PC-3 (cell line): ENCODE results near the gene PHKA1. TPM values are rescaled to one million over a fixed set of nuclear protein-coding genes. Genes with fewer than 3 reads are reported as not detected.
A peak's percentile ranks its signal among the peaks of the same experiment; 100 is the strongest.

Source experiments
- ATAC-seq: fragments of 200-7000 bp; cut with Tn5 transposase; 2 replicates; pipeline ENCODE4 v1.9.1; 2020; ENCODE audit warnings: mild to moderate bottlenecking, moderate library complexity
- BruUV-seq: library from RNA; stranded (reverse); fragments of 400-500 nt; replicated peaks from 2 replicates; lab custom pipeline; 2021; lab: Mats Ljungman, UMichigan
- CTCF ChIA-PET: fragments of 300-600 bp; sonication (Branson Sonifier 250); formaldehyde crosslinking; loops from one replicate; lab custom pipeline; 2022; ENCODE audit warnings: antibody characterized with exemption; lab: Charles Lee
- POLR2A ChIA-PET: fragments of 300-600 bp; sonication (Branson Sonifier 250); formaldehyde crosslinking; loops from one replicate; lab custom pipeline; 2022; ENCODE audit warnings: antibody characterized with exemption; ENCODE audit not compliant: unreplicated experiment; lab: Charles Lee
- DNase-seq: peaks from one replicate; pipeline ENCODE4 v3.0.0-alpha.2; 2015
- H2AFZ ChIP-seq: fragments of 300-600 bp; sonication (generic); 2 replicates; pipeline ENCODE4 v1.6.0; 2016; ENCODE audit warnings: antibody characterized with exemption, low read length
- H3F3A ChIP-seq: fragments of 300-600 bp; sonication (generic); one replicate; pipeline ENCODE4 v1.6.0; 2017; ENCODE audit warnings: antibody characterized with exemption, low read length, control low read depth, mild to moderate bottlenecking; ENCODE audit not compliant: unreplicated experiment
- H3K27ac ChIP-seq: fragments of 300-600 bp; sonication (generic); 2 replicates; pipeline ENCODE4 v1.5.1; 2016; ENCODE audit warnings: mild to moderate bottlenecking, low read length
- H3K27me3 ChIP-seq: fragments of 300-600 bp; sonication (generic); 2 replicates; pipeline ENCODE4 v1.6.1; 2016; ENCODE audit warnings: low read length, mixed read lengths
- H3K36me3 ChIP-seq: fragments of 300-600 bp; sonication (generic); 2 replicates; pipeline ENCODE4 v1.6.1; 2016; ENCODE audit warnings: low read depth, mixed run types, low read length, mixed read lengths
- H3K4me1 ChIP-seq: fragments of 300-600 bp; sonication (generic); 2 replicates; pipeline ENCODE4 v1.5.1; 2016; ENCODE audit warnings: low read length; ENCODE audit not compliant: insufficient read depth
- H3K4me2 ChIP-seq: fragments of 300-600 bp; sonication (generic); 2 replicates; pipeline ENCODE4 v1.6.0; 2016; ENCODE audit warnings: low read length
- H3K4me3 ChIP-seq: fragments of 300-600 bp; sonication (generic); 2 replicates; pipeline ENCODE4 v1.5.1; 2016; ENCODE audit warnings: mild to moderate bottlenecking, low read length, mixed read lengths
- H3K79me2 ChIP-seq: fragments of 300-600 bp; sonication (generic); 2 replicates; pipeline ENCODE4 v1.6.1; 2017; ENCODE audit warnings: low read length, mixed read lengths
- H3K9ac ChIP-seq: fragments of 300-600 bp; sonication (generic); 2 replicates; pipeline ENCODE4 v1.6.0; 2016; ENCODE audit warnings: mild to moderate bottlenecking, low read length
- H3K9me2 ChIP-seq: fragments of 300-600 bp; sonication (generic); replicated peaks from 2 replicates; pipeline ENCODE4 v1.6.1; 2016; ENCODE audit warnings: mixed run types, low read length, mixed read lengths
- H3K9me3 ChIP-seq: fragments of 300-600 bp; sonication (generic); 2 replicates; pipeline ENCODE4 v1.6.1; 2016; ENCODE audit warnings: low read length, mixed read lengths
- H4K20me1 ChIP-seq: fragments of 300-600 bp; sonication (generic); 2 replicates; pipeline ENCODE4 v1.6.1; 2016; ENCODE audit warnings: low read length, mixed read lengths
- EZH2 ChIP-seq: fragments of 300-600 bp; sonication (generic); IDR thresholded peaks from one replicate; pipeline ENCODE4 v1.6.1; 2017; ENCODE audit warnings: antibody characterized with exemption, mild to moderate bottlenecking, low read length; ENCODE audit not compliant: unreplicated experiment
- EZH2phosphoT487 ChIP-seq: fragments of 300-600 bp; sonication (generic); IDR thresholded peaks from 2 replicates; pipeline ENCODE4 v1.6.1; 2018; ENCODE audit warnings: mild to moderate bottlenecking, antibody characterized with exemption, low read length, borderline replicate concordance
- intact Hi-C: fragments of 100-400 bp; cut with micrococcal nuclease; formaldehyde crosslinking; loops from 2 replicates; pipeline ENCODE4 v1.9.0; 2023
- total RNA-seq: library from RNA; depleted of rRNA; stranded (reverse); fragments of >200 nt; gene quantifications from 2 replicates; pipeline ENCODE4 v1.2.3, GENCODE V29; 2014
- TF ChIP-seq, protein P1 (sequence below): fragments of 300-600 bp; sonication (generic); conservative IDR thresholded peaks from 2 replicates; pipeline ENCODE4 v1.5.1; 2017; ENCODE audit warnings: antibody characterized with exemption, low read depth, mild to moderate bottlenecking, low read length

Gene PHKA1
- total RNA-seq, 1 experiment from 2014 or later: 28.5 TPM

DNA sequence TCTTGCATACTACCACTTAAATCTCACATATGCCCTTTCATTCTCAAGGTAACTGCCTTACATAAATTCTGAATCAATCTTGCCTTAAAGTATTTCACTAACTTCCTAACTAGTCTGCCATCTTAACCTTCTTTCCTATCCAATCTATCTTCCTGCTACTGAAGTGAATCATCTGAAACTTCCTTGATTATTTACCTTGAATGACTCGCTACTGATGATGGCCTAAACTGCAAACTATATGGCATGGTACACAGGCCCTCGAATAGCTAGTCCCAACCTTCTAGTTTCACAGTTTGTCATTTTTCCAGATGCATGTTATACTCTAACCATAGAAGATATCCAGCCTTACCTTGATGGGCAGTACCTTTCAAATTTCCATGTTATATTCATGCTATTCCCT, 19.9 kb downstream of the PHKA1 start:
- intact Hi-C loops: no loop called here
- TSS peak; percentile 18 for BruUV-seq
- peaks cover 8% of the 10 kb centered on the region; the same call in 1 of the 2 replicates for H3K36me3 ChIP-seq
- no peak overlapping the region for H2AFZ ChIP-seq
- no peaks in the 10 kb centered on the region for H4K20me1 ChIP-seq
- H3K79me2 ChIP-seq: no peaks in the 10 kb centered on the region
- DNase-seq (peak; percentile 57), ATAC-seq (peak; percentile 95)
- H3K27ac ChIP-seq: peak overlapping the region; percentile 38
- peaks cover 15% of the 10 kb centered on the region for H3K4me1 ChIP-seq
- no peak overlapping the region for H3K9ac ChIP-seq
- peak overlapping the region; percentile 54 for H3K4me2 ChIP-seq
- ChIA-PET POLR2A (no interaction called here), CTCF (interaction anchor here (0.6 kb wide), 1 partner anchor 1418 kb away, joined by 3 read pairs; no protein-coding TSS in a partner anchor)
- H3K27me3 ChIP-seq: no peaks in the 10 kb centered on the region
- no peaks in the 10 kb centered on the region for H3K9me3 ChIP-seq
- H3K4me3 ChIP-seq: no peak overlapping the region
- no peaks in the 10 kb centered on the region for H3K9me2 ChIP-seq
- H3F3A ChIP-seq: no peaks in the 10 kb centered on the region
- TF ChIP-seq EZH2 (no peak), EZH2phosphoT487 (no peak)
- TF ChIP-seq, protein P1, sequence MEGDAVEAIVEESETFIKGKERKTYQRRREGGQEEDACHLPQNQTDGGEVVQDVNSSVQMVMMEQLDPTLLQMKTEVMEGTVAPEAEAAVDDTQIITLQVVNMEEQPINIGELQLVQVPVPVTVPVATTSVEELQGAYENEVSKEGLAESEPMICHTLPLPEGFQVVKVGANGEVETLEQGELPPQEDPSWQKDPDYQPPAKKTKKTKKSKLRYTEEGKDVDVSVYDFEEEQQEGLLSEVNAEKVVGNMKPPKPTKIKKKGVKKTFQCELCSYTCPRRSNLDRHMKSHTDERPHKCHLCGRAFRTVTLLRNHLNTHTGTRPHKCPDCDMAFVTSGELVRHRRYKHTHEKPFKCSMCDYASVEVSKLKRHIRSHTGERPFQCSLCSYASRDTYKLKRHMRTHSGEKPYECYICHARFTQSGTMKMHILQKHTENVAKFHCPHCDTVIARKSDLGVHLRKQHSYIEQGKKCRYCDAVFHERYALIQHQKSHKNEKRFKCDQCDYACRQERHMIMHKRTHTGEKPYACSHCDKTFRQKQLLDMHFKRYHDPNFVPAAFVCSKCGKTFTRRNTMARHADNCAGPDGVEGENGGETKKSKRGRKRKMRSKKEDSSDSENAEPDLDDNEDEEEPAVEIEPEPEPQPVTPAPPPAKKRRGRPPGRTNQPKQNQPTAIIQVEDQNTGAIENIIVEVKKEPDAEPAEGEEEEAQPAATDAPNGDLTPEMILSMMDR: no peak

DNA sequence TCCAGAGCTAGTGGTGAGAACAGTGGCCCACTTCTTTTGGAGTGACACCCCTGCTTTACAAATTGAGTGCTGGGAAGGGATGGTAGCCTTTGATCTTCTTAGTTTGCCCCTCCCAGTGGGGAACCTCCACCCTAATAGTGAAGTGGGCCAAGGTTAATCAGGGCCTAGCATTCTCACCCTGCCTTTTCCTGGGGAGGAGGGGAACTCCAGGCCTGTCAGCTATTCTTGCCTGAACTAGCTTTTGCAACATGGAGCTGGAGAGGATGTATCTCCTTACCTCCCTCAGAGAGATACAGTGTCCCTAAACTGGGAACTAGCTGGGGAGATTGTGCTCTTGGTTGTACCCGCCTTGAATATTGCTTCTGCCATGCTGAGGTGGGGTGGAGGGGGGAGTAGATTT, 20.6 kb downstream of the PHKA1 start:
- intact Hi-C loops: no loop called here
- Histone ChIP-seq H2AFZ (no peak overlapping the region), H3K9ac (no peak overlapping the region), H3K27ac (peak overlapping the region; percentile 38; the same call in 1 of the 2 replicates), H3K4me2 (no peak overlapping the region), H3K4me3 (no peak overlapping the region), H3K9me3 (no peaks in the 10 kb centered on the region), H3K27me3 (no peaks in the 10 kb centered on the region), H4K20me1 (no peaks in the 10 kb centered on the region), H3K9me2 (no peaks in the 10 kb centered on the region), H3F3A (no peaks in the 10 kb centered on the region), H3K36me3 (peaks cover 8% of the 10 kb centered on the region; the same call in 1 of the 2 replicates), H3K79me2 (no peaks in the 10 kb centered on the region), H3K4me1 (peaks cover 15% of the 10 kb centered on the region)
- TF ChIP-seq EZH2phosphoT487: no peak
- TF ChIP-seq, protein P1: no peak
- no peak for TF ChIP-seq EZH2
- ATAC-seq: no peak
- no TSS peak for BruUV-seq
- no peak for DNase-seq
- ChIA-PET CTCF (no interaction called here), POLR2A (no interaction called here)

DNA sequence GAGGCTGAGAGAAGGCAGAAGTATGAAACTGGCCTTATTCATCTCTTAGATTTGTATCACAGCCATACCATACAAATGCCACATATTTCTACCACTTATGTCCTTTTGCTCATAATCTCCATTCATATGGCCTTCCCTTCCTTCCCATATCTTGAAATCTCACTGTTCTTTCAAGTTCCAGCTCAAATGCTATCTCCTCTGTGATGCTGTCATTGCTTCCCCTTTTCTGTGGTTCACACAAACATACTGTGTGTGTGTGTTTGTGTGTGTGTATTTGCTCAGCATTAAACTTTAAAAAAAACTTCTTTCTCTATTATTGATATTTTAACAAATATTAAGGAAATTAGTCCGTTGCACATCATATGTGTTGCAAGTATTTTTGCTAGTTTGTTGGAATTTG, 26.7 kb downstream of the PHKA1 start:
- no peak for ATAC-seq
- Histone ChIP-seq H4K20me1 (no peaks in the 10 kb centered on the region), H3K9ac (no peak overlapping the region), H3K9me2 (no peaks in the 10 kb centered on the region), H3K9me3 (no peaks in the 10 kb centered on the region), H3K79me2 (no peaks in the 10 kb centered on the region), H3K27ac (peak overlapping the region; percentile 95), H3F3A (peaks cover 4% of the 10 kb centered on the region), H3K4me1 (peaks cover 33% of the 10 kb centered on the region), H3K36me3 (peaks cover 19% of the 10 kb centered on the region), H3K4me2 (peak overlapping the region; percentile 63), H2AFZ (no peak overlapping the region), H3K27me3 (no peaks in the 10 kb centered on the region), H3K4me3 (no peak overlapping the region)
- BruUV-seq: no TSS peak
- POLR2A ChIA-PET: no interaction called here
- intact Hi-C loops: loop anchor here (2.0 kb wide), 1 partner anchor 25 kb away; no protein-coding TSS in a partner anchor
- CTCF ChIA-PET: no interaction called here
- TF ChIP-seq EZH2 (no peak), EZH2phosphoT487 (no peak)
- TF ChIP-seq, protein P1: no peak
- no peak for DNase-seq
